Frontal cortex (tissue), 4 donors: ENCODE measurements around the gene EYA2. TPM values are rescaled to one million over a fixed set of nuclear protein-coding genes. Genes with fewer than 3 reads are reported as not detected.

Experiments
- DNase-seq, 2 donors: peaks; one replicate each; pipeline ENCODE4 v3.0.0; 2012; ENCODE audit warnings: low spot score in 2 of 2
- FAIRE-seq: peaks from 2 replicates; lab custom pipeline; 2012; peaks lifted over from hg19 to GRCh38; lab: Jason Lieb, UNC
- total RNA-seq: library from RNA; depleted of rRNA; stranded (reverse); fragments of >200 nt; gene quantifications from one replicate; pipeline ENCODE4 v1.2.3, GENCODE V29; 2014
- donor health status: control.
- donor health status: control.
- donor health status: control.

The EYA2 gene
- total RNA-seq, 1 donor from 2014 or later = 2.4 TPM

DNA sequence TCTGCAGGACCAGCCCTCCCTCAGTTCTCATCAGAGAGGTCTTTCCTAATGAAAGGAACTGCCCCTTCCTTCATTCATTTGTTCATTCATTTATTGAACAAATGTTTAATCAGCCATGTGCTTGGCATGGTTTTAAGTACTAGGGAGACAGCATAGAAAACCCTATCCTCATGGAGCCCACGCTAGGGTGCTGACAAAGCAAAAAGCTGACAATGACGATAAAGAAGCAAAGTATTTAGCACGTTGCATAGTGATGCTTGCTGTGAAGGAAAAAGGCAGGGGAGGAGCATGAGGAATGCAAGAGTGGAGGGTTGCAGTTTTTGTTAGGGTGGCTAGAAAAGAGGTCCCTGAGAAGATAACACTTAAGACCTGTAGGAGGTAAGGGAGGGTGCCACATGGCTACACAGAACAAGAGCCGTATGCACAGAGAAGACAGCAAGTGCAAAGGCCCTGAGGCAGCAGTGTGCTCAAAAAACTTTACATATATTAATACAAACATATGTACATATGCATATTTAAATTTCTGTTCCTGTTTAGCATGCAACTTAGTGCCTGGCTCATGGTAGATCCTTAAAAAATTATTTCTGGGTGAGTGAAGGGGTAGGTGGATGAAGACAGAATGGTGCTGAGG, 98.9 kb downstream of the EYA2 start:
- no peak for DNase-seq
- no peak for FAIRE-seq

DNA sequence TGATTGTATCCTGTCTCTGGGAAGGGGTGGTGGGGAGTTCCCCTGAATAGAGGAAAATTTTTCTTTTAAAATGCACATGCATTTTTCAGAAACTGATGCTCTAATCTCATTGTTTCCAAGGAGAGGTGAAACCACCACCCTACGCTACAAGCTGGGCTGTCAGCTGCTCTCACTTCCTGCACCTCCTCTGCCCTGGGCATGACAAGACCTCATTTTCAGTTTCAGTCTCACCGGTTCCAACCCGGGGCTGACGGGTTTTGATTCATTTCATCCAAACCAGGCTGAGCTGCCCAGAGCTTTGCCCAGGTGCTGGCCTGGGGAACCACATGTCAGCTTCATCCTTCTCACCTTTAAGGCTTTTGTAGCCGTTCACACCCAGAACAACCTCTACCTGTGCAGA, 99.7 kb downstream of the EYA2 start:
- DNase-seq = no peak
- no peak for FAIRE-seq

DNA sequence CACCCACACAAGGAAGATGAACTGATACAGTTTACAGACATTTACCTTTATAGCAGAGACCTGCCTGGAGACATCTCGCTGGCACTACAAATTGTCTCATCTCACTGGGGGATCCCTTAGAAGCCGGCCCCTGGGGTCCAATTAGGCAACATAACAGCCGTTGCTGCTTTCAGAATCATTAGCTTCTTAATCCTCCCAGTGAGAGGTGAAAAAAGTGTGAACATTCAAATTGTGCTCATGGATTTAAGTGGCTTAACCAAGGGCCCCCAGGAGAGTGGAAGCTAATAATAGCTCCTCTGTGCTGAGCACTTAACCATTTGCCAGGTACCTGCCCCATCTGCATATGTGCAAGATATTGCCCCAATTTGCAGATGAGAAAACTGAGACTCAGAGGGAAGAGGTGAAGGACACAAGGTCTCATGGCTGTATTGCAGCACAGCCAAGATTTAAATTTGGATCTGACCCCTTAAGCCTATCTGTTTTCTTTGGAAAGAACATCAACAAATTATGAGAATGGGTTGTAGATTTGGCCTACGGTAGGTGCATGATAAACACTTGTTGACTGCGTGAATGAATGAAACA, 101.0 kb downstream of the EYA2 start:
- FAIRE-seq (no peak), DNase-seq (no peak)

DNA sequence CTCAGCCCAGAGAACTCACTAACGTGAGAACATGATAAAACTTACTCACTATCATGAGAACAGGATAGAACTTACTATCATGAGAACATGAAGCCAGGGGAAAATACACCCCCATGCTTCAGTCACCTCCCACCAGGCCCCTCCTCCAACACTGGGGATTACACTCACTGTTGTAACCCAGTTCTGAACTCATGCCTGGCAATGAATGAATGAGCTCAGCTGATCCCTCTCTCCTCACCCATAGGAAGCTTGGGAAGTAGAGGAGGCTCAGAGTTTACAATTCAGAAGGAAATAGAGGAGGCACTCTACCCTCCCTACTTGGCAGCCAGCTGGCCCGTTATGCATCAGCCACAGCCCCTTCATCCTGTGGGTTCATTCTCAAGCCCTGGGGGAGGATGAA, 102.5 kb downstream of the EYA2 start:
- DNase-seq = no peak
- FAIRE-seq = no peak

DNA sequence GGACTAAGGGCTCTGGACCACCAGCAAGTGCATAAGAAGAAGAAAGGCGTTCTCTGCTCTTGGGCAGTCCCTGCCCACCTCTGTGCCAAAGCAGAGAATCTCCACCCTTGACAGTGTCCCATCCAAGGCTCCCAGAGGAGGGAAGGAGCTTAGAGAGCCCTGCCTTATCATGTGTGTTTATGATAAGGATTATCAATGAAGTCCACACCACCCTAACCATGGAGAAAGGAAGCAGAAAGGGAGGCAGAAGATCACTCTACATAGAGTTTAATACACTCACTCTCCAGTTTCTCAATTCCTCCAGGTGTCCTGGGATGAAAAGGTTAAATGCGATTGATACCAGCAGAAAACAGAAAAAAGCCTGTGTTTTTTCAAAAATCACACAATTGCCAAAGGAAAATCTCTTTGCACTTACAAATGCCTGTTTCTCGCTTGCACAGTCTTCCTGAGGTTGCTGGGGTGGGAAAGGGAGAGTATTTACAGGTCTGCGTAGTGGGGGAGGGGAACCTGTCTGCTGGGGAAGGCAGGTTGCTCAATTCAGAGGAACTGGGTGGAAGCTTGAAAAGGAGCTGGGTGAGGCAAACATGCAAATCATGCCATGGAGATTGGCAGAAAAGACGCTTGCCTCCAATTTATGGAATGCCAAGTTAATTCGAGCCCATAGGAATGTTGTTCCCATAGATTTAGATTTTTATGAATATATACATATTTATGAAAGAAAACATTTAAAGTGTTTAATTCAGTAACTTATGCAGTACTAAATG, 104.0 kb downstream of the EYA2 start:
- DNase-seq (no peak), FAIRE-seq (no peak)

DNA sequence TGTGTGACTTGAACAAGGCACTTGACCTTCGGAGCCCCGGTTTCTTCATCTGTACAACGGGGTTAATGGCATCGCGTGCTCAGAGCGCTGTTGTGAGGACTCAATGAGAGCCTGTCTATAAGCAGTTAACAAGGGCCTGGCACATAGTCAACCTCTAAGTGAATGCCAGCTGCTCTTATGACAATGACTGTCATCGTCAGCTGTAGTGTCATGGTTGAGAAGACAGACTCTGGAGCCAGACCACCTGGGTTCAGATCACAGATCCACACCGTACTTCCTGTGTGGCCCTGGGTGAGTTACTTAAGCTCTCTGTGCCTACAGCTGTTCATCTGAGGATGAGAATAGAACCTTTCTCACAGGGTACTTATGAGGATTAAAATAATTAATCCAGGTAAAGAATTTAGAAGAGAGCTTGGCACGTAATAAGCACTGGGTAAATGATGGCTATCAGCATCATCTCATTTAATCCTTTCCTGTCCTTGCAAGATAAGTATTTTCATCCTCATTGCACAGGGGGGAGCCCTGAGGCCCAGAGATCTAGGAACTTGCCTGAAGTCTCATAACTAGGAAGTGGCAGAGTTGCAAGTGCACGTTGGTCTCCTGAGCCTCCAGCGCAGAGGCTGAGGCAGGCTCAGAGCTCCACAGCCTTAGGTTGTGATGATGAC, 105.3 kb downstream of the EYA2 start:
- DNase-seq (no peak), FAIRE-seq (no peak)

DNA sequence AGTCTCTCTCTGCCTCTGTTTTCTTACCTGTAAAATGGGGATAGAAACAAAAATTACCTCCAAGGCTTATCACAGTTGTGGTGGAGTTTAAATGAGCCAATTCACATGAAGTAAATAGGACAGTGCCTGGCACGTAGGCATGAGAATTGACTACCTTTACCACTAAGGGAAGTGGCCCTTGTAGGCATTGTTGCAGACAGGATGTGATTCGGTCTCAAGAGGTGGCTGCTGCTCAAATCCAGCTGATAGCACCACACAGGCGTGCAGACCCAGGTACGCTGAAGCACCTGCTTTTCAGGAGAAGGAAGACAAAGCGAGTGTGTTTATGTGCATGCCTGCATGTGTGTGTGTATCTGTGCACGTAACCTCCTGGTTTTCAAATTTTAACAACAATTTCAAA, 108.6 kb downstream of the EYA2 start:
- DNase-seq = no peak
- FAIRE-seq = no peak

DNA sequence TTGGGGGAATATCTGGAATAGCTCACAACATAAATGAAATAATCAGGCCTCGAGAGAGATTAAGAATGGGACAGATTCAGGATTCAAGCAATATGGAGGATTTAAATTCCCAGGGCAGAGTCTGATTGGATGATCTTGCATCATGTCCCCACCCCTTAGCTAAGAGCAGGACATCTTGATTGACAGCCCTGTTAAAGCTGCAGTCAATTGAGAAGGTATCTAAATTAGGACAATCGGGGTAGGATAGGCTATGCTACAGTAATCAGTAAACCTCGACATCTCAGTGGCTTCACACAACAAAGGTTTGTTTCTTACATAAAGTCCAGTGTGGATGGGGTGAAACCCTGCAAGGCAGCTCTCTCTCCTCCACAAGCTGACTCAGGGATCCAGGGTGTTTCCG, 109.5 kb downstream of the EYA2 start:
- DNase-seq = no peak
- FAIRE-seq = no peak

DNA sequence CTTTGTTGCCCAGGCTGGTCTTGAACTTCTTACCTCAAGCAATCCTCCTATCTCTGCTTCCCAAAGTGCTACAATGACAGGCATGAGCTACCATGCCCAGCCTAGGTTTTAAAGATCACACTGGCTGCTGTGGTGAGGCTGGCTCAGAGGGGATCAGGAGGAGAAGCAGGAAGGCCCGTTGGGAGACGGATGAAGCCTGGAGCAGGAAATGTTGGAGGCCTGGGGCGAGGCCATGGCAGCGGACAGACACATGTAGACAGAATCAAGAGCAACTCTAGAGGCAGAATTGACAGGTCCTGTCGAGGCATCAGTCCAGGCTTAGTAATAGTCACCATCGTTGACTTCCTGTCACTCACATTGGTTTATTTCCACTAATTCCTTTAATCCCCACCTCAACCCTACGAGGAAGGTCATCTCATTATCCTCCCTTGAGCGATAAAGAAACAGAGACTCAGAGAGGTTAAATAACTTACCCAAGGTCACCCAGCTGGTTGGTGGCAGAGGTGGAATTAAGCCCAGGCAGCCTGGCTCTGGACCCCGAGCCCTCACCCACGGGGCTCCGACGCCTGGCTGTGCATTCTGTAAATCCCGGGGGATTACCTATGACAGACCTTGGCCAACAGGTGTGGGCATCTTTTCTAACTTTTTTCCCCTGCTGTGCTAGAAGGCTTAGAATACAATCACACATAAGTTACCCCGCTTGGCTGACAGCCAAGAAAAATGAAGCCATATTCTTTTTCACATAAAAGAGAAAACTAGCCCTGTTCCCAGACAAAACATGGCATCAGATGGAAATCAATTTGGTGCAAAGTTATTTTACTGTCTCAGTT, 113.4 kb downstream of the EYA2 start:
- DNase-seq (no peak), FAIRE-seq (no peak)

DNA sequence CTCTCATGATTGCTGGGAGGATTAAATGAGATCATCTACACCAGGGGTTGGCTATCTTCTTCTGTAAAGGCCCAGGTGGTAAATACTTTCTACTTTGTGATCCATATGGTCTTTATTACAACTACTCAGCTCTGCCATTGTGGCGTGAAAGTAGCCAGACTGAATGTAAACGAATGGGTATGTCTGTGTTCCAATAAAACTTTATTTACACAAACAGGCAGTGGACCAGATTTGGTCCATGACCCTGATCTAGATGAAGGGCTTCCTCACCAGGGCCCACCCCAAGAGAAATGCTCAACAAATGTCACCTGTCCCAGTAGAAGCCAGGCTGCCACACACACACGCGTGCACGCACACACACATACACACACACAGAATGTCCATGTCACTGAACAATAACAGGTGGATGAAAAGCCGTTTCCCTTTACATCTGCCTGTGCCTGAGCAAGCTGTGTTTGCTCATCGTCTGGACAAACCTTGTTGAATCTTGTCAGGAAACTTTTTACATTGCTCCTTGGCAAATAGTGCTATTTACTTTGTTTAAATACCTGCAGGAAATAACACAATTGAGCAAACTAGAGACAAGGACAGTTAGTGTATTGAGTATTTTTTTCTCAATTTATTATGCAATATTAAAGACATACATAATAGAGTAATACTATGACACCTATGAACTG, 114.3 kb downstream of the EYA2 start:
- no peak for FAIRE-seq
- DNase-seq = no peak

DNA sequence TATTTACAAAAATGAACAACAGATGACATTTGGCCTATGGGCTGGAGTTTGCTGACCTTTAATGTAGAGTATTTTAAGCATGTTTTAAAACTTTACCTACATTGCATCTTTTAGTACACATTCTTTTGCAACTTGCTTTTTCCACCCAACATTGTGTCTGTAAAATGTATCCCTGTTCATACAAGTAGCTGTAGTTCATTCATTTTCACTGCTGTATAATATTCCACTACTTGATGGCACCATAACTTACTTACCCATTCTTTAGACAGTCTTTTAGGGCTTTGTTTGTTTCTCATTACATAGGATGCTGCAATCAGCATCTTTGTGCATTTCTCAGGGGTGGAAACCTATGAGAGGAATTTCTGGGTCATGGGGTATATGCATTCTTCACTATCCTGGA, 115.1 kb downstream of the EYA2 start:
- FAIRE-seq (no peak), DNase-seq (no peak)

DNA sequence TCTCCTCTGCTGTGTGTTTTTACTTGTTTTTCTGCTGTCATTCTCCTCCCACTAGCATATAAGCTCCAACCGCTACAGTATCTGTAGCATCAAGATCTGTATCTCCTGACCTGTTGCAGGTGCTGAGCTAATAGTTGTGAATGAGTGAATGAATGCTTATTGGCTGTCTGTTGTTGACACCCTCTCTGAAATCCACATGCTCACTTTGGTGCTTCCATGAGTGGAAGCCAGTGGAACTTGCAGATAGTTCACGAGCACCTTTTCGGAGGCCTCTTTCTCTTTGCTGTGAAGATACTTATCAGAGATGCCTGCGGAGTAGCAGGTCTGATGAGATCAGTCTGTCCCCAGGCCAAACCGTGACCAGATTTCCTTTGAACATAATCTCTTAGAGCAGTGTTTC, 117.3 kb downstream of the EYA2 start:
- FAIRE-seq (no peak), DNase-seq (no peak)

DNA sequence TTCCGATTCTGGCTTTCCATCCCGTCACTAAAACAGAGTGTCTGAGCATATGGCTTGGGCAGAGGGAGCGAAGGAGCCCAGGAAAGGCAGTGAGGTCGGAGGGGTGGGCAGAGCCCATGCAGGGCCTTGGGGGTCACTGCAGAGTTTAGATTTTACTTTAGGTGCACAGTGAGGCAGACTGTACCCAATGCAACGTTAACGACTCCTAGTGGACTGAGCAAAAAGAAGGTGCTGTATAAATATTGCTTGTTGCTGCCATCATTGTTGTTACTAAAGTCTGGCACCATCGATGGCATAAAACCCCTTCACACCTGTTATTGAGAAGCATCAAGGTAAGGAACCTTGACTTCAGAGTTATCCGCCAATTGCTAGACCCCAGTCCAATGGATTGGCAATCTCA, 119.0 kb downstream of the EYA2 start:
- FAIRE-seq = no peak
- no peak for DNase-seq

DNA sequence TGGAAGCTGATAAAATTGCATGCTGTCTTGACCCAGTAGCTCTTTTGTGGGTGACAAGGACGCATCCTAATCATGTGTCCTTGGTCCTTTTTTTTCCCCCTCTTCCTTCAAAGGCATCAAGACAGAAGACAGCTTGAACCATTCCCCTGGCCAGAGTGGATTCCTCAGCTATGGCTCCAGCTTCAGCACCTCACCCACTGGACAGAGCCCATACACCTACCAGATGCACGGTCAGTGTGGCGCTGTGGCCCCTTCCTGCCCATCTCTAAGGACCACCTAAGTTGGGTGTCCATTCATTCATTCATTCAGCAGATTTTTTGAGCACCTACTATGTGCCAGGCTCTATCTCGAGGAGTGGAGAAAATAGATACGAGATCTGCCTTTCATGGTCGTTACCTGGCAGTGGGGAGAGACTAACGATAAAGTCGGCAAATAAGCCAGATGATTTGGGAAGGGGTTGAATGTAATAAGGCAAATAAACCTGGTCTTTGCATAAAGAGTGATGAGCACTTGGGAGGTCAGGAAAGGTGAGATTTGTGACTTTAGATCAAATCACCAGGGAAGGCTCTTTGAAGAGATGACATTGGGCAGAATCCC, 121.5 kb downstream of the EYA2 start:
- FAIRE-seq (no peak), DNase-seq (no peak)

DNA sequence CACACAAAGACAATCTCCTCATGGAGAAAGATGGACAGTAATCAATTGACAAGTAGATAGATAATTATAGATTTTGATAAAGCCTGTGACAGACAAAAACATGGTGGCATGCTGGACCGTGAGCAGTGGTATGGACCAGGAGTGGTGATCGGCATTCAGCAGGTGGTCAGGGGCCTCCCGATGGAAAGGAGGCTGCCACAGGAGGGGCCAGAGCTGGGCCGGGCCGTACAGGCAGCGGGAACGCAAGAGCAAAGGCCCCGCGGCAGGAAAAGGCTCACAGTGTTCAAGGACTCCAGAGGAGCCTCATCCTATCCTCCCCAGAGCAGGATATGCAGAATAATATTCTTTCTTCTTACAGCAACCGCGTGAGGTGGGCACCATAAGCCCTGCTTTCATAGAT, 123.7 kb downstream of the EYA2 start:
- DNase-seq (no peak), FAIRE-seq (no peak)

DNA sequence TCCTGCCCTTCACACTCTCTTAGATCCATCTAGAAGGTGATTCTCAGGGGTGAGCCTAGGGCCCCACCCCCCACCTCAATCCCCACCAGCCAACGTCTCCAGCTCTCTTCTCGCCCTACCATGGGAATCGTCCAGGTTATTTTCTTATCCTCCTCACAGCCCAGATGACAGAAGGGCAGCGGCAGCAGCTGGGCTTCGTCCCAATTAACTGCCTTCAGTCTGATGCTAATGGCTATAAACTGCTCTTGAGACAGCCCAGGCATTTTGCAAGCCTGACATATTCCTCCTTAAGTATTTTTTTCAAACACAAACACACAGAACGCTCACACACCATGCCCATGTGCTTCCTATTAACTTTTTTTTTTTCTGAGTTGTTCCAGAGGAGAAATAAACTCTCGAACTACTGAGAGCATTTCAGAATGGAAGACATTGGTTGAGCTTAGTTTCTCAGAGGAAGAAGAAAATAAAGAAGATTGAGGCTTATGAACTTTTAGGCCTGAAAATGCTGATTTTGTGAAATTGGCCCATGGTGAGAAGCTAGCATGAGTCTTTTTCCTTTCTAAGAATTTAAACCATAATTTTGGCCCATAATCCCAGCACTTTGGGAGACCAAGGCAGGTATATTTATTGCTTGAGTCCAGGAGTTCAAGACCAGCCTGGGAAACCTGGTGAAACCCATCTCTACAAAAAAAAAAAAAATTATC, 124.6 kb downstream of the EYA2 start:
- FAIRE-seq (no peak), DNase-seq (no peak)

DNA sequence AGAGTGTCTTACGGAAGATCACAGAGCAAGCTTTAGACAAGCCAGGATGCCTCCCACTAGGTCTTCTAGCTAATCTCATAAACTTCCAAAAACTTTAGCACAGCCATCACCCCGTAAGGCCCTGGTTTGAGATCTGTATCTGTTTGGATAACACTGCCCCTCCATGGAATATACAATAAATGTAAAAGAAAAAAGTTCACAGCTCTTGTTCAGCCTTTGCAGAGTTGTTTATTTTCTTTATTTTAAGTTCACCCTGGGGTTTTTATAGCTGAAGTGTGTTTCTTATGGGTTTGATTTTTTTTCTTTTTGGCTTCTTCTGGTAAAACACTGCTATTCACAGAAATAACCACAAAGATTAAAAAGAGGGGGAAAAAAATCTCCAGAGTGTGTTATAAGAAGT, 125.6 kb downstream of the EYA2 start:
- FAIRE-seq (no peak), DNase-seq (no peak)

DNA sequence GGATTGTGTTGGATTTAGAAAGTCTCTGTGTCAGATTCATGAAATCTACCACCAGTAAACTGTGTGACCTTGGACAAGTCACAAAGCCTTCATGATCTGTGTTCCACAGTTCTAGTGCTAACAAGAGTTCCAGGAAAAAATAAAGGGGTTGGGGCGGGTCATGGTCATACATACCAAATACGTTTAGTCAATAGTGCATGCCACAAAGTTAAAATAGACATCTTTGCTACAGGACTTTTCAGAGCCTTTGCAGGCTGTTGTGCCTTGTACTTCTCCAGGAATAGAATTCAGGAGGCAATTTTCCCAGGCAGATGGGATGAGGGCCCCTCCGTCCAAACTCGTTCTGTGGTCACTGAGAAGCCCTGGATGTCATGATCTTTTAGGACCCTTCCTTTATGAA, 127.2 kb downstream of the EYA2 start:
- FAIRE-seq = no peak
- DNase-seq = no peak
